GDM1 (cell line): Measurements from ENCODE around the gene SEH1L.
A peak's percentile ranks its signal among the peaks of the same experiment; 100 is the strongest.
"Not testable (repeated sequence)": the region's sequence is repeated elsewhere in the genome, so short reads cannot be mapped to it uniquely, and the experiment has no call there.

Experiments
- DNase-seq: peaks from one replicate; lab custom pipeline; 2025; lab: John Stamatoyannopoulos, UW

The SEH1L gene

DNA sequence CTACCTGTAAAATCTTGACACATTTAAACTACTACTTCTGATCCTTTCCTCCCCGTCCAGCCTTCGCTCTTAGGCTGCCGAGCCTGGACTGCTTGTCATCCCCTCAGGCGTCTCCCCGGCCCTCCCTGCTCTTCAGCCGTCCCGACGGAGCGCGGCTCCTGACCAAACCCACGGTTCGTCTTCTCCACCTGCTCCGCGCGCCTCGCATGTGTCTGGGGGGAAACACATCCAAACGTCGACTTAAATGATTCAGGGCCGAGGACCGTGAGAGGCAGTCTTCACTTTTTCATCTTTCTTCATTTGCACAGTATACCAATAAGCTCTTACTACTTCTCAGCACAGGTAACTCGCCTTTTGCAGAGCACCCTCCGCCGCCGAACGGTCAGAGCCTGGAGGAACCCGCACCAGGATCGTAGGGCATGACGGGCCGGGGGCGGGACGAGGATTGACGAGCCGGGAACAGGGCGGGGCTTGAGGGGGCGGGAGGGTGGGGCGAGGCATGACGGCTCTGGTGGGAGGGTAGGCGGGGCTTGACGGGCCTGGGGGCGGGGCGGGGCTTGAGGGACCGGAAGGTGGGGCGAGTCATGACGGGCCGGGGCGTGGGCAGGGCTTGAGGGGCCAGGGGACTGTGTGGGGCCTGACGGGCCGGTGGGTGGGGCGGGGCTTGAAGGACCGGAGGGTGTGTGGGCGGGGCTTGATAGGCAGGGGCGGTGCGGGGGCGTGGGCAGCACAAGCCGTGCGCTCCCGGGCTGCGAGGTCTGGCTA lies at the start of gene SEH1L:
SEH1L (plus strand) TSS at position 727 of the 765 bp plus-strand sequence. CDS start 111 bp downstream, outside the sequence.
- DNase-seq: peak; percentile 96

GRCh38 chr18:12901208-12901607 lies 46.6 kb upstream of the SEH1L start:
- DNase-seq: not testable (repeated sequence)

DNA sequence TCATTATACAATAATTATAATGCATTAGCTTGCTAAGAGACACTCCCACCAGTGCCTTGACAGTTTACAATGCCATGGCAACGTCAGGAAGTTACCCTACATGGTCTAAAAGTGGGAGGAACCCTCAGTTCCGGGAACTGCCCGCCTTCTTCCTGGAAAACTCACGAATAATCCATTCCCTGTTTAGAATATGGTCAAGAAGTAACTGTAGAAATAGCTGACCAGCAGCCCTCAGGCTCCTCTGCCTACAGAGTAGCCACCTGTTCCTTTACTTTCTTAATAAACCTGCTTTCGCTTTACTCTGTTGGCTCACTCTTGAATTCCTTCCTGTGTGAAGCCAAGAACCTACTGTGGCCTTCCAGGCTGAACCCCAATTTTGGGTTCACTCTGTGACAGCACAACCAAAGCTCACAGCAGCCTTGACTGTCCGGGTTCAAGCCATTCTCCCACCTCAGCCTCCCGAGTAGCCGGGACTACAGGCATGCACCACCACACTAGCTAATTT lies 43.7 kb upstream of the SEH1L start:
- DNase-seq: no peak

GRCh38 chr18:12906119-12906518 lies 41.7 kb upstream of the SEH1L start:
- no peak for DNase-seq

DNA sequence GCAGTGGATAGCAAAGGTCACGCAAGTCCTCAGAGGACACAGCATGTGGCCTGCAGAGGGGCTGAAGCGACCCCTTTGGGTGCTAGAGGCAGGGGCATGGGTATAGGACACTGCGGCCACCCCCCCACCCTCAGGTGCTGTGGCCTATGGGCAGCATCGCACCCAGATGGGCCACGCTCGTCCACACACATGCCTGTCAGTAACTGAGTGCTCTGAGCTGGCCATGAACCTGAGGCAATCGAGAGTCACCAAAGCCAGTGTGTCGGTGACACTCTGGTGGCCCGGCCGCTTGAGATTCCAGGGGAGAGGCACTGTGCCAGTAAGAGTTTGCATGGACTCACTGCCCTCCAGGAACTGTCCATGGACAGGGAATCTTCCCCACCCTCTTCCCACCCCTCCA lies 41.0 kb upstream of the SEH1L start:
- DNase-seq: no peak

DNA sequence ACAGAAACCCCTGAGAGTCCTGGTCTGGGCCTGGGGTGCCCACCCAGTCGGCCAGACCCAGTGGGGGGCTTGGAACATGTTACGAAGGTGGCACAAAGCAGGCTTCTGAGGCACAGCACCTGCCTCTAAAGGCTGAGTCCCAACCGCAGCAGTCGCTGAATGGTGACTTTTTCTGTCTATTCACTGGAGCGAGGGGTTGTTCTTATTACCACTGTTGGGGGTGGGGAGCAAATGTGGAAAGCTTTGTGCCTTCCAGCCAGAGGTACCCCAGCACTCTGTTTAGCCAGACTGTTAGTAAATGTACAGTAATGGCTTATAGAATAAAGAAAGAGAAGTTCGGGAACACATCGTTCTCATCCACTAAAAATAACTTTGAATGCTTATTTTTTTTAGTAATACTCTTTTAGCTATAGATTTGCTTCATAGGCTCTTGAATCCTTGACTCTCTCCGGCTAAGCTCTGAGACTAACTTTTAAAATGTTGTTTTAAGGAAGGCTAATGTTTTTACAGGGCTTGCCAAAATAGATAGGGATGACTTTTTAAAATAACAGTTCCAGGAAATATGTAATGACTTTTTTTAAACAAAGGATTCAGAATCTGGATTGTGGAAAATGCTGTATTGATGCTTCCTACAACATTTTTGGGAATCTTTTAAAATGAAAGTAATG lies 40.4 kb upstream of the SEH1L start:
- no peak for DNase-seq

GRCh38 chr18:12908706-12909105 lies 39.1 kb upstream of the SEH1L start:
- DNase-seq: no peak

DNA sequence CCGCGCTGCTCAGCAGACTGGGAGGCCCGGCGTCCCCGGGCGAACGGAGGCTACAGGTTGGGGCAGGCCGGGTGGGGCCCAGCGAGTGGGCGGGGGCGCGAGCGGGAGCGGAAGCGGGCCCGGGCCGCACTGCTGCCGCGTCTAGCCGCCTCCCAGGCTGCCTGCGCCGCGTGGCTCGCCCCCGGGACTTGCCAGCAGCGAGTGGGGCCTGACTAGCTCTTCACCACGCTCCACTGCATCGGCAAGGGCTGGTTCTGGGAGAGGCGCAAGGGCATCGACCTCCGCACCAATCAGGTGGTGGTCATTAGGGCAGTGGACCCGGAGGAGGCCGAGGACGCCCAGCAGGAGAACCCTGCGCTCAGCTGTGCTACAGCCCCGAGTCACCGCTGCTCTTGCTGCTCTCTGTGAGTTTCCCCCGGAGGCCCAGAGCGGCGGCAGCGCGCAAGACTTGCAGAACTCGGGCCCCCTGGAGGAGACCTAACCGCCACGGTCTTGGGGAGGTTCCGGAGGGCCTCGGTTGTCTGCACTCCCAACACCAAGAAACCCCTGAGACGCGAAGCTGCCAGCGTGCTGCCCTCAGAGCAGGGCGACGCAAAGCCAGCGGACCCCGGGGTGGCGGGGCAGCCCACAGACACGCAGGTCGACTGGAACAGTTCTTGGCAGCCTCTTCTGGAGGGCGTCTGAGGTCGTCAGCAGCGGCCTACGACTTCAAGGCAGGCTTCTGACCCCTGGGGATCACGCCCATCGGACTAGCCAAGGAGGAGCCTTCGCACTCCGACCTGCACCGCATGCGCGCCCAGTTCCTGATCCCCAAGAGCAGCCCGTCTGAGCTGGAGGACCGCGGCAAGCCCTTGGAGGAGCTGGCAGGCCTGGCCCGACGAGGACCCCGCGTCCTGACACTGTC lies 36.5 kb upstream of the SEH1L start:
- no peak for DNase-seq

DNA sequence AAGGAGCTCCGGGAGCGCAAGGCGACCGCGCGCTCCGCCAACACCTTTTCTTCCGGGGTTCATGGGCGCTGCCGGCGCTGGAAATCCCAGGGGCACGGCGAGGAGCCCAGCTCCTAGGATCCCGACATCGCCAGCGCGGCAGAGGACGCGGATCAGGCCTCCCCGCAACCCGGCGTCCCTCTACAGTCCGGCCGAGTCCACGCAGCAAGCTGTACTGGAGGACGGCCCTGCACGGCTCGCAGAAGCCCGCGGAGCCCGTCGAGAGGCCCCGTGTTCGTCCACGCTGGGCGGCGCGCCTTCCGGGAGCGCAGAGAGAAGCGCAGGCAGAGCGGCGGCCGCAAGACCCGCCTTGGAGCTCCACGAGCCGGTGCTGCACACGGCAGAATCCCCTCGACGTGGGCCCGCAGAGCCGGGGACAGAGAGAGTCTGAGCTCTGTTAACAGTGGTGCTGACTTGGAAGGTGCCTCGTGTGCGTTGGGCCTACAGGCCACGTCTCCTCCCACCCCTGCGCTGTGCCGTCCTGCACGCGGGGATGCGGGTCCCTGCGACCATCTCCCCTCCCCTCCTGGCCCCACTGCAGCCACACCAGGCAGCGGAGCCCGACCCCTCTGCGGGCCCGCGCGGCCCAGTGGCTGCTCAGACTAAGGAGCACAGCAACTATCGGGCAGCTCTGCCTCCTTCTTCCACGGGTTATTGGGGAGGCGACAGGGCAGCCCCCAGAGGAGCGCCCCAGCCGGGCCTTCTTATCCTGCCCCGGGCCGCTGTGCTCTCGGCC lies 35.7 kb upstream of the SEH1L start:
- no peak for DNase-seq

DNA sequence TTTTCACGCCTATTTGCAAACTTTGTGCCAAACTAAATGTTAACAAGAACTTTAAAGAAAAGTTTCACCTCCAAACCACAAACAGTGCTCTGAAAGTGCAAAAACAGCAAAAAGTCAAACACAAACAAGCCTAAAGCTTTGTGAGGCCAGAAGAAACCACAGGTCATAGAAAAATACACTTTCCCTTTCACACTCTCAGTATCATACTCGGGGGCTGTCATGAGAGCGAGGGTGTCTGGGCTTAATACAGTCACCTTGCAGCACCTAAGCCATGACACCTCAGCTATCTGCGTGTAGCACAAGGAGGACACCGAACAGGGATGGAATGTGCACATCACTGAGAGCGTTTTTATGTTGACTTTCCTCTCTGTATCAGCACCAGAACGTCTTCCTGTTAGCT lies 26.6 kb upstream of the SEH1L start:
- DNase-seq: no peak

- no peak for DNase-seq
Measured at GRCh38 chr18:12922266-12922665, 25.5 kb upstream of the SEH1L start.

DNA sequence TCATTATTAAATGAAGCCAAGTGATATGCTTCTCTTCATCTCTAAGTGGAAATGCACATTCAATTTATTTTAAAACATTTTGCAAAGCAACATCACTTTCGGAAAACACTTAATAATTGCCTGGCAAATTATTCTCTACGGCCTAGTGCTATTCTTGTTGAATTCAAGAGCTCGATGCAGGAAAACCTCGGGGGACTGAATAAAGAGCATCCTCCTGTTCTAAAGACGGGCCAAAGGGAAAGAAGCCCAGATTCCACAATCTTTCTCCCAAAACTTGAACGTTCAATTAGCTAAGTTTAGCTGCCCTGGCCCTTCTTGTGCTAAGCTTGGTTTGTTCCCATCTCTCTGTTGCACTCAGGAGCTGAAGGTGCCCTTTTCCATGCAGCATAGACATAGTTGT lies 23.2 kb upstream of the SEH1L start:
- DNase-seq: no peak

DNA sequence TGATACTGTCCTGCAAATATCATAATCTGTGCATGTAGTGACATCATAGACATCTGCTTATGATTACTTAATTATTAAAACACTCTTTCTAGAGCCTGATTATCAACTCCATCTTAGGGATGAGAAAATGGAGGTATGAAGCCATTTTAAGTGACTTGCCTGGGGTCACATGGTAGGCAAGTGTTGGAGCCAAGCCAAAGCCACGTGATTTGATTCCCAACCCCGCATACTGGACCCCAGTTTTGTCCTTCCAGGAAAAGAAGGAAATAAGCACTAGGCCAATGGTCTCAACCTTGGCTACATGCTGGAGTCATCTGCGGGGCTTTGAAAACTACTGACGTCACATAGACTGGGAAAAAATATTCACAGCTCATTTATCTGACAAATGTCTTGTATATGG lies 19.6 kb upstream of the SEH1L start:
- no peak for DNase-seq

GRCh38 chr18:12928641-12929040 lies 19.2 kb upstream of the SEH1L start:
- DNase-seq: no peak

DNA sequence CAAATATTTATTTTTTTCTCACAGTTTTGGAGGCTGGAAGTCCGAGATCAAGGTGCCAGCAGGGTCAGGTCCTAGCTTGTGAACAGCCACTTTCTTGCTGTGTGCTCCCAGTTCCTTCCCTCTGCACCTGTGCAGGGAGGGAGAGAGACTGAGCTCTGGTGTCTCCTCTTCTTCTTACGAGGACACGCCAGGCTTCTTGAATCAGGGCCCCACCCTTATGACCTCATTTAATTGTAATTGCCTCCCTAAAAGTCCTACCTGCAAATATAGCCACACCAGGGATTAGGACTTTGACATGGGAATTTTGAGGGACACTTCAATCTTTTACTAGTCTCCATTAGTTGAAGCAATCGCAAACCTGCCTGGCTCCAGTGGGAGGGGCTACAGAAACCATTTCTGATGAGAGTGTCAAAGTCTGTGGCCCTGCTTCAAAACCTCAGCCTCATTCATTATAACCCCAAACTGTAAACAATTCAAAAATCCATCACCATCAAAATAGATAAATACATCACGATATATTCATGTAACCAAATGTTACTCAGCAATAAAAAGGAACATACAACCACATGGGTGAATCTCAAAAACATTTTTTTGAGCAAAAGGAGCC lies 18.2 kb upstream of the SEH1L start:
- DNase-seq: no peak

GRCh38 chr18:12930376-12930775 lies 17.4 kb upstream of the SEH1L start:
- DNase-seq: no peak

GRCh38 chr18:12930908-12931307 lies 16.9 kb upstream of the SEH1L start:
- no peak for DNase-seq

DNA sequence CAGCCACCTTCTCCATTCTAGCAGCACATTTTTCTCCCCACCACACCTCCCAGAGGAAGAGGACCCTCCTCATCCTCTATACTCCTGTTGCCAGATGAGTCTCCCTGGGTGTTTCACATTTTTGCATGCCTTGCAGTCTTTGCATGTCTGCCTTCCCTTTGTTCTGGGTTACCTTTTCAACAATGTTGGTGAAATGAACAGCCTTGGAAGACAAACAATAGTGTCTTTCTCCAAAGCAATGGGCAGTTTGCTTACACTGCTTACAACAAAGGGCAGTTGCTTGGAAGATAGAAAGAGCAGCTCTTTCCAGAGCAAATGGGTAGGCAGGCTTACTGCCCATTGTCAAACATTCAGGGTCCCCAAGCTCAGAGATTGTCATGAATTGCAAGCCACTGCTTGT lies 14.5 kb upstream of the SEH1L start:
- no peak for DNase-seq

DNA sequence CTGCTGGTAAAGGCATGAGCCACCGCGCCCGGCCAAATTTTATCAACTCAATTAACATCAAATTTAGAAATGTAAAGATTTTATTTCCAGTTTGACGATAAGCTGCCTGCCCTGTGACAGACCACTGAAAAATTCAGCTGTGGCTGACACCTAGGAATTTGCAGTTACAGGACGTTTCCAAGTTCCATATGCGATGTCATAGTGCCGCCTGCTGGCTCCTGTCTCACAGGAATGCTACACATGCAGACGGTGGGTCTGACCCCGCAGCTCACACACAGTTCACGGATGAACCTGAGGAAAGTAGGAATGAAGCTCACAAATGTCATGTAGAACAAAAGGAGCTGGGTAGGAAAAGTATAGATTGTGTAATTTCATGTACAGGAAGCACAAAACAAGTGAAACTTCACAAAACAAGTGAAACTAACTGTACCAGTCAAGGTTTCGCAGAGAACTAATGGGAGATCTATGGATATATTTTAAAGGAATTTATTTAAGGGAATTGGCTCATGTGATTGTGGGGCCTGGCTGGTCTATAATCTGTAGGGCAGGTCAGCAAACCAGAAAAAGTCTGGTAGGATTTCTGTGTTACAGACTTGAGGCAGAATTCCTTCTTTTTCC lies 13.2 kb upstream of the SEH1L start:
- DNase-seq: peak; percentile 45

DNA sequence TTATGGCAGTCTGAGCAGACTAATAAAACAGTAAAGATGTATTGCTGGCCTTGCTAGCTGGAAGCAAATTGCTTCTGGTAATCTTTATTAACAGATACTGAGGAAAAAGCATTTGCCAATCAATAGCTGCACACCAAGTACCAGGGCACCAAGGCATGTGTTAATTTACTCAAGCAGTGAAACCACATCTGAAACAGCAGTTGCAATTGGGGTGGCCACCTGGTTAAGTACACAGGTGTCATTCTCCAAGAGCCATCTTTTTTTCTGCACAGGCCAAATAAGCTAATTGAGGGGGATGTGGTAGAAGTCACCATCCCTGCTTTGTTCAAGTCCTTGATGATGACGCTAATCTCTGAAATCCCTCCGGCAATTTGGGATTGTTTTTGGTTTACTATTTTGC lies 8.6 kb upstream of the SEH1L start:
- no peak for DNase-seq

- DNase-seq: no peak
Measured at GRCh38 chr18:12943215-12943614, 4.6 kb upstream of the SEH1L start.
